Embryonic facial prominence (tissue), 1 donor: ENCODE results near the gene FOXC2.

Experiments
- DNase-seq: peaks from one replicate; pipeline ENCODE4 v3.0.0-alpha.2; 2016; ENCODE audit errors: extremely low spot score

FOXC2 gene

DNA sequence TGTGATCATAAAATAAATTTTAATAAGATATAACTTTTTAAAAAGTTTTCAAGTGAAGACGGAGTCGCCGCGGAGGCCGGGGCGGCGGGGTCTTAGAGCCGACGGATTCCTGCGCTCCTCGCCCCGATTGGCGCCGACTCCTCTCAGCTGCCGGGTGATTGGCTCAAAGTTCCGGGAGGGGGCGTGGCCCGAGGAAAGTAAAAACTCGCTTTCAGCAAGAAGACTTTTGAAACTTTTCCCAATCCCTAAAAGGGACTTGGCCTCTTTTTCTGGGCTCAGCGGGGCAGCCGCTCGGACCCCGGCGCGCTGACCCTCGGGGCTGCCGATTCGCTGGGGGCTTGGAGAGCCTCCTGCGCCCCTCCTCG lies at the start of gene FOXC2:
FOXC2 (plus strand) TSS at position 229 of the 365 bp plus-strand sequence. CDS start 507 bp downstream, outside the sequence.
- peak; percentile 87 for DNase-seq

GRCh38 chr16:86517033-86517432 lies 49.6 kb upstream of the FOXC2 start:
- no peak for DNase-seq

- DNase-seq, result no peak
Measured at GRCh38 chr16:86517652-86518258, 48.9 kb upstream of the FOXC2 start.

DNA sequence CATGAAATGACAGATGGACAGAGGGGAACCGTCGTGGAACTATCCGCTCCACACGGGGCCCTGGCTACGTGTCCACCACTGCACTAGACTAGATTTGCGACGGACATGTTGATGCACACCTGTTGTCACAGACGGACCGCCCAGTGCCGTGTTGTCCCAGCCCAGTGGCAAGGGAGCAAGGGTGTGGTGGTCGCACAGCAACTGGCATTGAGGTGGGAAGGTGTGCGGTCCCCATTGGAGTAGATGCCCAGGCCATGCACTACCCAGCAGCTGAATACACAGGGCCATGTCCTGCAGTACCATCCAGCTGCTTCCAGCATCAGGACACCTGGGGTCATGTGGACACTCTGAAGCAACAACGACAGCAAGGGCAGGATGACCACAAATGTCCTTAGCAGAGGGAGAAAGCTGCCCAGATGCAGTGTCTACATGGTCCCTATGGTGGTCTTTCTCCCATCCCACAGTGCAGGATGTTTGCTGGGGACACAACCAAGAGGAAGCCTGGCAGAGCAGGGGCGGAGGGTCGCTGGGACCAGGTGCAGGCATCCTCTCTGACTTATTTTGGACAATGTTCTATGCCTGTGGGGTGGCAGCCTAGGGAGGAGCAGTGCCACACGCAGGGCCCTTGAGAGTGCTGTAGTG lies 47.5 kb upstream of the FOXC2 start:
- DNase-seq, result no peak

DNA sequence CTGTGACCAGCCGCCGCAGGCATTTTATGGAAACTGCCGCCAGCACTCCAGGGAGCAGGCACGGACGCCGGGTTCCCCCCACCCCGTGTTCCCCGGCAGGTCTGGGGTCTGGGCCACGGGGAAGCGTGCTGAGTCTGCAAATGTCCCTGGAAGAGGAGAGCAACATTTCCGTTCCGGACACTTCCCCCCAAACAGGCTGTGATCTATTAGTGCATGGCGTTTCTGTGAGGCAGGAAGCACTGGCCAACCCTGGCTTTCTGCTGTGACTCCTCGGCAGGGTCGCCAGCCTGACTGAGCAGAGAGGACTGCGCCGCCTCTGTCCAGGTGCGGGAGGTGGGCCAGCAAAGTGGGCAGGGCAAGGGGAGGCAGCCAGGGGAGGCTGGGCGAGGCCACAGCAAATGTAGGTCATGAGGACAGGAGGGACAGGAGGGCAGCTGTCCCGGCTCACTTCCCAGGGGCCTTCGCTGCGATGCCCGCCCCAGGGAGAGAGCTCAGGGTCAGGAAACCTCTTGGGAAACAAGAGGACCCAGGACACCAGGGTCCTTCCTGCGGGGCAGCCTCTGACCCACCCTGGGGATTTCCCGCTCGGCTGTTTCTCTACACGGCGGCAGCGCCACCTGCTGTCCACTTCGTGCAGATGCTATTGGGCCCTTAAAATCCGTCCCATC lies 46.8 kb upstream of the FOXC2 start:
- no peak for DNase-seq

GRCh38 chr16:86520317-86521210 lies 46.1 kb upstream of the FOXC2 start:
- DNase-seq, result no peak

DNA sequence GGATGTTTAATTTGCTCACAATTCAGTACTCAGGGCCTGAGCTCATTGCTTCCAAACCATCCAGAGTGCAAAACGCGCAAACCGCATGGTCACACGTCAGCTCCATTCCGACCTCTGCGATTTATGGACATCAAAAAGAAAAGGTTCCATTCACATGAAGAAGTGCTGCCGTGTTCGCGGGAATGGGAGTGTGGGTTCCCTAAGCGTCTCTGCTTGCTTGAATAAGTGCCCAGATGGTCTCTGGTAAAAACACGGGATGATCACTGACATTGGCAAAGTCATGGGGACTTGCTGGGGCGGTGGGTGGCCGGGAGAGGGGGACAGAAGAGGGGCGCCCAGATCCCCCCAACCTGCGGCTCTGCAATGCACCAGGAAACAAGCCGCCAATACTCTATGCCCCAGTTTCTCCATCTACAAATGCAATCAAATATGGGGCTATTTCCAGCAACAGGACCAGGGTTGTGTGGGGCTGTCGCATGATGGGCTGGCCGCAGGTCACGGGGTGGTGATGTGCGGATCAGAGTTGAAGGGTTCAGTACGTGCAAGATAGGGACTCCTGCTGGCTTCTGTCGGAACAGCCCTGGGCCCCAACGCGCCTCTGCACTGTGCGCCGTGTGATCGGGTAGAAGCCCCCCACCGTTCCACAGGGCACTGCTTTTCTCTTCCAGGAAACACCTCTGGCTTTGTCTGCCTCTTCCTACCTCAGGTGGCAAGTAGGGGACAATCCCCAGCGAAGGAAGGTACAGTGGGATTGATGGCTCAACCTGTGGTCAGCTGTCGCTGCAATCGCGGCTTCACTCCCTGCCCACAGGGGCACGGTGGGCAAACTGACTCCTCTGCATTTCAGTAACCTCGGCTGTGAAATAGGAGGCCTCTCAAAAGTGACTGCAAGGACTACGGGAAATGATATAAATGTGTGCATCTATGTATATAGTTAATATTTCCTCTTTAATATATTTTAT lies 45.1 kb upstream of the FOXC2 start:
- DNase-seq, result no peak

GRCh38 chr16:86522634-86523033 lies 44.0 kb upstream of the FOXC2 start:
- DNase-seq, result no peak

DNA sequence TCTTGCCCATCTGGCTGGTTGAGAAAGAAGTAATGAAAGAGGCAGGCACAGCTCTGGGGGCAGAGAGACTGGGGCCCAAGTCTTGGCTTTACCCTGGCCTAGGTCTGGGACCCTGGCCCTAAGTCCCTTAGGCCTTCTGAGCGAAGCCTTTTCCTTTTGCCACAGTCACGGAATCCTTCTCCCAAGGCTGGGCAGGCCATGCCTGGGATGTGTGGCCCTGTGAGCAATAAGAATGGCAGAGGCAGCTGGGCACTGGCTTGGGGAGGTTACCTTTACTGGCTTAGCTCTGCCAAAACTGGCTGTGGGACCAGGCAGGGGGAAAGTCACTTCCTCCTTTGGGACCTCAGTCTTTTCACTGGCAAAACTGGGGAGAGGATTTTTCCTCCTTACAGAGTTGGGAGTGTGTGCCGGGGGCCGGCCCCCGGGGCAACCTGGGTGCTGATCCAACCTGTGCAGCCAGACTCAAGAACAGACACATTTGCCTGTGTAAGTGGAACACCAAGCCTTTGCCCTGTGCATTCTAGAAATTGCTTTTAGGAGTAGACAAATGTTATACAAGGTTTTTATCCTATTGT lies 43.4 kb upstream of the FOXC2 start:
- DNase-seq, result no peak

DNA sequence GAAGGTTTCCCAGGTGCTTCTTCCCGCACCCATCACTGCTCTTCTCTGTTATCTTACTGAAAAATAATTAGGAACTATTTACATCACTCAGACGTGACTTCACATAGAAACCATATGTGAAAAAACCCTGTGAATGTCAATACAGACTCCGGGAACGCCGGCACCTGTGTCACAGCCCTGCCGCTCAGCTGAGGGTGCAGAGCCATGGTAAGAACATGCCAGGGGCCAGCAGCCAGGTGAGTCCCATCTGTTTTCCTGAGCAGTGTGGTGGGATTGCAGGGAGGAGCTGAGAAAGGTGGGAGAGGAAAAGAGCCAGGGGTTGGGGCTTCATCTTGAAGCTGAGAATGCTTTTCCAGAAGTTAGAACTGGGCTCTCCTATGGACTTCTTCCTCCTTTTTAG lies 42.6 kb upstream of the FOXC2 start:
- no peak for DNase-seq

DNA sequence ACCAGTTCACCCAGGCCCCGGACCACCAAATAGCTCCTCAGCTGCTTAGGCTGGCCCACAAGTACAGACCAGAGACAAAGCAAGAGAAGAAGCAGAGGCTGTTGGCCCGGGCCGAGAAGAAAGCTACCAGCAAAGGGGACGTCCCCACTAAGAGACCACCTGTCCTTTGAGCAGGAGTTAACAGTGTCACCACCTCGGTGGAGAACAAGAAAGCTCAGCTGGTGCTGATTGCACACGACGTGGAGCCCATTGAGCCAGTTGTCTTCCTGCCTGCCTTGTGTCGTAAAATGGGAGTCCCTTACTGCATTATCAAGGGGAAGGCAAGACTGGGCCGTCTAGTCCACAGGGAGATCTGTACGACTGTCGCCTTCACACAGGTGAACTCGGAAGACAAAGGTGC lies 40.9 kb upstream of the FOXC2 start:
- DNase-seq, result no peak

DNA sequence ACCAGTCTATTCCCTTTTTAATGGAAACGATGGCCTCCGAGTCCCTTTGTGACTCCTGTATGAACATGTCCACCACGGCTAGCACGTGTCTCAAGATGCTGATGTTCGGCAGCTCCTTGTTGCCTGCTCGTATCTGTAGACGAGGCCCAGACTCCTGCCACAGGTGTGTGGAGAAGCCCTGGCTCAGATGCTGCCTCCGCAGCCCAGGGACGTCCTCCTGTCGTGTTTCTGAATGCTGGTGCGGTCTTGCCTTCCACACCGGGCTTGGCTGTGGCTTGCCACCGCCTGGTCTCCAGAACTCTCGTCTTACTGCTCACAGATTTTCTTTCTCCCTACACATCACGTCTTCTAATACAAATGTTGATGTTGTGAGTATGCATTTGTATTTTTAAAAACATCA lies 39.3 kb upstream of the FOXC2 start:
- no peak for DNase-seq

GRCh38 chr16:86528061-86528929 lies 38.3 kb upstream of the FOXC2 start:
- no peak for DNase-seq

GRCh38 chr16:86529160-86529559 lies 37.5 kb upstream of the FOXC2 start:
- no peak for DNase-seq

- no peak for DNase-seq
Measured at GRCh38 chr16:86530251-86531190, 36.1 kb upstream of the FOXC2 start.

- DNase-seq, result no peak
Measured at GRCh38 chr16:86531191-86531545, 35.5 kb upstream of the FOXC2 start.

DNA sequence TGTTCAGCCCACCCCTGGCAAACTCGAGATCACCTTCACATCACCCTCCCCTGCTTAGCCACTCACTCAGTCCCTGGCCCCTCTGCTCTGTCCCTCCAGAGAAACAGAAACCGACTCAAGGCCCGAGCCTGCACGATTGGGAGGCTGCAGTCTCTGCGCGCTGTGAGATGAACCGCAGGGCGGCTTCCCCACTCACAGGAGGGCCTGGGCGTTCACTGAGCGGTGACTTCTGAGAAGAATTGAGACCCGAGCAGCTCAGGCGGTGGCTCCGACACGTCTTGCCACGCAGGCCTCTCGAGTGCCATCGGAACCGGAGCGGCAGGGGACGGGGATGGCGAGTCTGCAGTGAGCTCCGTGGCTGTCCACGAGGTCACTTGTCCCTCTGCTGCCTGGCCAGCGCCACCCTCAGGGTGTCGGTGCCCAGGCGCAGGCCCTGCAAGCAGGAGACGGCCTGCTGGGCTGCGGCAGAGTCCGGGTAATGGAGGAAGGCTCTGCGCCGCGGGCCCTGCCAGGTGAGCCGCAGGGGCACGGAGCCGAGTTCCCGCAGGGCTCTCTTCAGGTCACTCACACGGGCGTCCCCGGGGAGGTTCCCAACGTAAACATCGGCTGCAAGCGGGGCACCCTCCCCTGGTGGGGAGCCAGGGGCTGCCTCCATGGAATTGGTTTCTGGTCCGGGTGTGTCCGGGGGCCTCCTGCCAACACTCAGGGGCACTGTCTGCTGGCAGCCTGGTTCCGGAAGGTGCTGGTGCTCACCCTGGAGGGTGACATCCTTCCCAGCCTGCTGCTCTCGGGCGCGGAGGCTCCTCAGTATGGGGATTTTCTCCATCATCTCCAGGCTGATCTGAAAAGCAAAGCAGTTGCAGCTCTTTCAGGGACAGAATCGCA lies 34.7 kb upstream of the FOXC2 start:
- DNase-seq, result no peak

DNA sequence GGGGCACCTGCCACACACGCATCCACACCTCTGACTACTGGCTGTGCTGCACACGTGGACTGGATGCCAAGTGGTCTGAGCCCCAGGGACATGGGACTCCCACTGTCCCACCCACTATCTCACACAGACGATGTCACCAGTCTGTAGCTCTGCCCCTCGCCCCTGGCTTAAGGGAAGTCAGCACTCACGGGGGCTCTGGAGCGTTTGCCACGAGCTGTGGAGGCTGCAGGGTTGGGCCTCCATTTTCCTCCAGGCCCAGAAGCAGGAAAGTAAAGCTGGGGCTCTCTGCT lies 34.2 kb upstream of the FOXC2 start:
- no peak for DNase-seq
